SW 1271 (cell line): ENCODE measurements around the gene ARHGAP8.
"Not testable (repeated sequence)": the region's sequence is repeated elsewhere in the genome, so short reads cannot be mapped to it uniquely, and the experiment has no call there.

Experiments
- DNase-seq, 2 experiments: peaks; one replicate each; lab custom pipeline; 2025; lab: John Stamatoyannopoulos, UW

Gene ARHGAP8

GRCh38 chr22:44739666-44740065 lies 12.7 kb upstream of the ARHGAP8 start:
- DNase-seq: not testable (repeated sequence)

GRCh38 chr22:44740307-44740706 lies 12.1 kb upstream of the ARHGAP8 start:
- DNase-seq: no peak

- no peak for DNase-seq
Observed at GRCh38 chr22:44741929-44742328, 10.4 kb upstream of the ARHGAP8 start.

GRCh38 chr22:44743247-44743646 lies 9.1 kb upstream of the ARHGAP8 start:
- DNase-seq: no peak

- no peak for DNase-seq
Observed at GRCh38 chr22:44743804-44744211, 8.6 kb upstream of the ARHGAP8 start.

GRCh38 chr22:44745853-44746789 lies 6.3 kb upstream of the ARHGAP8 start:
- DNase-seq: no peak

GRCh38 chr22:44747784-44748127 lies 4.6 kb upstream of the ARHGAP8 start:
- DNase-seq: not testable (repeated sequence)

GRCh38 chr22:44748524-44748923 lies 3.9 kb upstream of the ARHGAP8 start:
- no peak for DNase-seq

GRCh38 chr22:44750481-44750880 lies 1.9 kb upstream of the ARHGAP8 start:
- DNase-seq: no peak

GRCh38 chr22:44753189-44754042 lies 1.0 kb downstream of the ARHGAP8 start:
- DNase-seq: no peak

- no peak for DNase-seq
Observed at GRCh38 chr22:44754998-44755397, 2.6 kb downstream of the ARHGAP8 start.

- DNase-seq: no peak
Observed at GRCh38 chr22:44755417-44755816, 3.0 kb downstream of the ARHGAP8 start.

- DNase-seq: no peak
Observed at GRCh38 chr22:44755956-44756361, 3.6 kb downstream of the ARHGAP8 start.

GRCh38 chr22:44758344-44758973 lies 6.1 kb downstream of the ARHGAP8 start:
- DNase-seq: no peak

- DNase-seq: no peak
Observed at GRCh38 chr22:44759001-44759400, 6.6 kb downstream of the ARHGAP8 start.

GRCh38 chr22:44759430-44760310 lies 7.3 kb downstream of the ARHGAP8 start:
- no peak for DNase-seq

GRCh38 chr22:44760476-44760875 lies 8.1 kb downstream of the ARHGAP8 start:
- DNase-seq: no peak

- no peak for DNase-seq
Observed at GRCh38 chr22:44761025-44761424, 8.7 kb downstream of the ARHGAP8 start.

GRCh38 chr22:44764373-44764772 lies 12.0 kb downstream of the ARHGAP8 start:
- DNase-seq: no peak

- DNase-seq: no peak
Observed at GRCh38 chr22:44764974-44765373, 12.6 kb downstream of the ARHGAP8 start.

- DNase-seq: no peak
Observed at GRCh38 chr22:44765571-44766285, 13.4 kb downstream of the ARHGAP8 start.
